Measurements from ENCODE around the gene CDC42BPA.

Gene CDC42BPA

GRCh38 chr1:226967665-226968064 lies 350.6 kb downstream of the CDC42BPA start:
- H3K27me3 ChIP-seq (ENCODE audit: control insufficient read depth, insufficient read depth, low read length) = no peaks in the 10 kb centered on the region
- no peak overlapping the region for H3K27ac ChIP-seq (ENCODE audit: low read depth, low read length)
- no peaks in the 10 kb centered on the region for H3K4me1 ChIP-seq (ENCODE audit: control insufficient read depth, insufficient read depth, low read length)
- H3K9ac ChIP-seq (ENCODE audit: low read depth, low read length) = no peak overlapping the region
- H3K4me3 ChIP-seq (ENCODE audit: low read depth, low read length) = no peak overlapping the region
- no peaks in the 10 kb centered on the region; the same call in 1 of the 2 replicates for H3K9me3 ChIP-seq (ENCODE audit: control insufficient read depth, insufficient read depth, low read length)
- H3K36me3 ChIP-seq (ENCODE audit: control insufficient read depth, insufficient read depth, low read length) = peaks cover 9% of the 10 kb centered on the region

DNA sequence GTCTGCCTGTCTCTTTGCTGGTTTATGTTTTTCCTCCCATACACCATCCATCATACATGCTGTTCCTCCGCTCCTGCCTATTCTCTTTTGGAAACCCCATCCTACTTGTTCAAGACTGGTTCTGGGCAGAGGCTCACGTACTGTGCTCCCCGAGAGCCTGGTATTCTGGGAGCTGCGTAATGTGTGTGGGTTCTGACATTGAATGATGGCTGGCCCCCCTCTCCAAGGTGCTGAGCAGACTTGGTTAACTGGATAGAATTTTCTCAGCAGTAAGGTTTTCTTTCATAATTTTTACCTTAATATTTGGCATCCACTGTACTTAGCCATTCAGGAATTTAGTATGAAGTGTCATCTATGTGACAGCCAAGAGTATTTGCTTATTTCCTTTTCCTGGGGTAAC lies 351.6 kb downstream of the CDC42BPA start:
- Histone ChIP-seq H3K36me3 (ENCODE audit: control insufficient read depth, insufficient read depth, low read length) (peaks cover 9% of the 10 kb centered on the region), H3K9ac (ENCODE audit: low read depth, low read length) (no peak overlapping the region), H3K27ac (ENCODE audit: low read depth, low read length) (no peak overlapping the region), H3K4me3 (ENCODE audit: low read depth, low read length) (no peak overlapping the region), H3K27me3 (ENCODE audit: control insufficient read depth, insufficient read depth, low read length) (no peaks in the 10 kb centered on the region), H3K4me1 (ENCODE audit: control insufficient read depth, insufficient read depth, low read length) (no peaks in the 10 kb centered on the region), H3K9me3 (ENCODE audit: control insufficient read depth, insufficient read depth, low read length) (no peaks in the 10 kb centered on the region; the same call in 1 of the 2 replicates)

GRCh38 chr1:226965581-226966440 lies 352.5 kb downstream of the CDC42BPA start:
- Histone ChIP-seq H3K4me1 (ENCODE audit: control insufficient read depth, insufficient read depth, low read length) (no peaks in the 10 kb centered on the region), H3K36me3 (ENCODE audit: control insufficient read depth, insufficient read depth, low read length) (peaks cover 9% of the 10 kb centered on the region), H3K9ac (ENCODE audit: low read depth, low read length) (no peak overlapping the region), H3K27ac (ENCODE audit: low read depth, low read length) (no peak overlapping the region), H3K9me3 (ENCODE audit: control insufficient read depth, insufficient read depth, low read length) (no peaks in the 10 kb centered on the region; the same call in 1 of the 2 replicates), H3K4me3 (ENCODE audit: low read depth, low read length) (no peak overlapping the region), H3K27me3 (ENCODE audit: control insufficient read depth, insufficient read depth, low read length) (no peaks in the 10 kb centered on the region)

DNA sequence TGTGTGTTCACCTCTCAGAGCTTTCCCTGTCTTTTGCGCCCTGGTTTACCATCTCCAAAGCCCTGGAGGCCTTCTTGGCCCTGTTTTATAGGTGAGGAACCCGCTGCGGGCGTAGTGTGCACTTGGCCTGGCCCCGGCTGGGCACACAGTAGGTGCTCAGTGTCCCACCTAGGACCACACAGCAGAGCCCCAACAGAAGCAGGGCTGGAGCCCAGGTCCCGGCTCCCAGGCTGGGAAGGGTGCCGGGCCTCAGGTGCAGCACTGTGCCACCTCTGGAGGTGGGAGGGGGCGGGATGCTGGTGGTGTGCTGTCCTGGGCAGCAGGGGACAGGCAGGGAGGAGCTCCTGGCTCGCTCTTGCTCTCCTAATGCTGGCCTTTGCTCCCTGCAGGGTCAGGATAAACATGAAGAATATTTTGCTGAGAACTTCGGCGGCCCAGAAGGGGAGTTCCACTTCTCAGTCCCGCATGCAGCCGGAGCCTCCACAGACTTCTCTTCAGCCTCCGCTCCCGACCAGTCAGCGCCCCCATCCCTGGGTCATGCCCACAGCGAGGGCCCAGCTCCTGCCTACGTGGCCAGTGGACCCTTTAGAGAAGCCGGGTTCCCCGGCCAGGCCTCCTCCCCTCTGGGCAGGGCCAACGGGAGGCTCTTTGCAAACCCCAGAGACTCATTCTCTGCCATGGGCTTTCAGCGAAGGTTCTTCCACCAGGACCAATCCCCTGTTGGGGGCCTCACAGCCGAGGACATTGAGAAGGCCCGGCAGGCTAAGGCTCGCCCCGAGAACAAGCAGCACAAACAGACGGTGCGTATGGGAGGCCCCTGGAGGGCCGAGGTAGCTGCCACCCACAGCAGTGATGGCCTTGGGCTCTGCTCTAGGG lies 353.4 kb downstream of the CDC42BPA start:
- no peaks in the 10 kb centered on the region for H3K9me3 ChIP-seq (ENCODE audit: control insufficient read depth, insufficient read depth, low read length)
- no peaks in the 10 kb centered on the region for H3K27me3 ChIP-seq (ENCODE audit: control insufficient read depth, insufficient read depth, low read length)
- no peaks in the 10 kb centered on the region for H3K4me1 ChIP-seq (ENCODE audit: control insufficient read depth, insufficient read depth, low read length)
- no peak overlapping the region for H3K9ac ChIP-seq (ENCODE audit: low read depth, low read length)
- peaks cover 4% of the 10 kb centered on the region; the same call in 1 of the 2 replicates for H3K36me3 ChIP-seq (ENCODE audit: control insufficient read depth, insufficient read depth, low read length)
- no peak overlapping the region for H3K27ac ChIP-seq (ENCODE audit: low read depth, low read length)
- no peak overlapping the region for H3K4me3 ChIP-seq (ENCODE audit: low read depth, low read length)

DNA sequence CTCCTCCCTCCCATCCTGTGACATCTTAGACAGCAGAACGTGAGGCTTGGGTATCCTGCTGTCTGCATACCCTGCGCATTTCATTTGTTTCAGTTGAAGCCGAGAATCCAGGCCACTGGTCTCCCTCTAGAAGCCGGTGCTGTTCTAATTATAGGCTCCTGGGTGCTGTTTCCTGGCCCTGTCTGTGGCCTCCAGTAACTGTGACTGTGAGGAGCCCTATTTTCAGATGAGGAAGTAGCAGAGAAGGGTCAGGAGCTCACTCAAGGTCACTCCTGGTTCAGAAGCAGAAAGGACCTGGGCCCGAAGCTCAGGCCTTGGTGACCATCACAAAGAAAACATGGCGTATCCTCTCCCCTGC lies 354.2 kb downstream of the CDC42BPA start:
- H3K9me3 ChIP-seq (ENCODE audit: control insufficient read depth, insufficient read depth, low read length) = no peaks in the 10 kb centered on the region
- H3K27ac ChIP-seq (ENCODE audit: low read depth, low read length) = no peak overlapping the region
- H3K4me1 ChIP-seq (ENCODE audit: control insufficient read depth, insufficient read depth, low read length) = no peaks in the 10 kb centered on the region

GRCh38 chr1:226962421-226963391 lies 355.6 kb downstream of the CDC42BPA start:
- H3K4me1 ChIP-seq (ENCODE audit: control insufficient read depth, insufficient read depth, low read length) = no peaks in the 10 kb centered on the region
- H3K9ac ChIP-seq (ENCODE audit: low read depth, low read length) = no peak overlapping the region
- no peak overlapping the region for H3K4me3 ChIP-seq (ENCODE audit: low read depth, low read length)
- no peaks in the 10 kb centered on the region for H3K9me3 ChIP-seq (ENCODE audit: control insufficient read depth, insufficient read depth, low read length)
- peaks cover 4% of the 10 kb centered on the region; the same call in 1 of the 2 replicates for H3K36me3 ChIP-seq (ENCODE audit: control insufficient read depth, insufficient read depth, low read length)
- H3K27ac ChIP-seq (ENCODE audit: low read depth, low read length) = no peak overlapping the region
- H3K27me3 ChIP-seq (ENCODE audit: control insufficient read depth, insufficient read depth, low read length) = no peaks in the 10 kb centered on the region

More for the DNA sequence above, 354.2 kb downstream of the CDC42BPA start:
- no peaks in the 10 kb centered on the region for H3K27me3 ChIP-seq (ENCODE audit: control insufficient read depth, insufficient read depth, low read length)
- no peak overlapping the region for H3K9ac ChIP-seq (ENCODE audit: low read depth, low read length)
- H3K4me3 ChIP-seq (ENCODE audit: low read depth, low read length) = no peak overlapping the region
- H3K36me3 ChIP-seq (ENCODE audit: control insufficient read depth, insufficient read depth, low read length) = peaks cover 4% of the 10 kb centered on the region; the same call in 1 of the 2 replicates

DNA sequence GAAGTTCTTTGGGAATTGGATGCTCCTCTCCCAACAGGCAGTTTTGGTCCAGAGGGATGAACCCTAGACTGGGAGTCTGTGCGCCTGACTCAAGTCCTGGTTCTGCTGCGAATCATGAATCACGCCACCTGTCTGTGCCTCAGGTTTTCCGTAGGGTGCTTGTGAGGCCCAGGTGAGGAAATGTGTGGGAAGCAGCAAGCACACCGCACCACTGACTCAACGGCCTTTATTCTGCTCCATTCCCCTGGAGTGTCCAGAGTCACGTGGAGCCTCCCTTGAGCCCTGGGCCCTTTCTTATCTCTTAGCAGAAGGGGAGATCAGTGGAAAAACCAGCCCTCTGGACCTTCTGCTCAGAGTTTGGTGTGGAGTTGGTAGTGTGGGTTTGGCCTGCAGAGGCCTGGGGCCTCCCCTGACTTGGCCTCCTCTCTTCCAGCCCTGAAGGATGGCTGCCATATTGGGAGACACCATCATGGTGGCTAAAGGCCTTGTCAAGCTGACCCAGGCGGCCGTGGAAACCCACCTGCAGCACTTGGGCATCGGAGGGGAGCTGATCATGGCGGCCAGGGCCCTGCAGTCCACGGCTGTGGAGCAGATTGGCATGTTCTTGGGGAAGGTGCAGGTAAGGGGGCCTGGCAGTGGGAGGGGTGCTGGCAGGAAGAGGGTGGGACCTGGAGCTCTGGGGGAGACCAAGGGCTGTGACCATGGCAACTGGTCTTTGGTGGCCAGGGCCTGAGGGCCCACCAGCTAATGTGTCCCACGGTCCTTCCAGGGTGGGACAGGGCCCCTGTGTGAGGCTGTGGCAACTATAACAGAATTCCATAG lies 357.1 kb downstream of the CDC42BPA start:
- no peak overlapping the region for H3K4me3 ChIP-seq (ENCODE audit: low read depth, low read length)
- no peaks in the 10 kb centered on the region for H3K27me3 ChIP-seq (ENCODE audit: control insufficient read depth, insufficient read depth, low read length)
- no peak overlapping the region for H3K9ac ChIP-seq (ENCODE audit: low read depth, low read length)
- H3K4me1 ChIP-seq (ENCODE audit: control insufficient read depth, insufficient read depth, low read length) = no peaks in the 10 kb centered on the region
- H3K27ac ChIP-seq (ENCODE audit: low read depth, low read length) = no peak overlapping the region
- H3K36me3 ChIP-seq (ENCODE audit: control insufficient read depth, insufficient read depth, low read length) = peaks cover 4% of the 10 kb centered on the region; the same call in 1 of the 2 replicates
- no peaks in the 10 kb centered on the region for H3K9me3 ChIP-seq (ENCODE audit: control insufficient read depth, insufficient read depth, low read length)

DNA sequence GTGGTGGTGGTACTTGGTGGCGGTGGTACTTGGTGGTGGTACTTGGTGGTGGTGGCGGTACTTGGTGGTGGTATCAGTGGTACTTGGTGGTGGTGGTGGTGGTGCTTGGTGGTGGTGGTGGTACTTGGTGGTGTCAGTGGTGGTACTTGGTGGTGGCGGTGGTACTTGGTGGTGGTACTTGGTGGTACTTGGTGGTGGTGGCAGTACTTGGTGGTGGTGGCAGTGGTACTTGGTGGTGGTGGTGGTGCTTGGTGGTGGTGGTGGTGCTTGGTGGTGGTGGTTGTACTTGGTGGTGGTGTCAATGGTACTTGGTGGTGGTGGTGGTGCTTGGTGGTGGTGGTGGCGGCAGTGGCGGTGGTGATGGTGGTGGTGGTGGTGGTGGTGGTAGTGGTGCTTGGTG lies 358.0 kb downstream of the CDC42BPA start:
- no peak overlapping the region for H3K27ac ChIP-seq (ENCODE audit: low read depth, low read length)
- no peaks in the 10 kb centered on the region; the same call in 1 of the 2 replicates for H3K9me3 ChIP-seq (ENCODE audit: control insufficient read depth, insufficient read depth, low read length)
- H3K4me1 ChIP-seq (ENCODE audit: control insufficient read depth, insufficient read depth, low read length) = no peaks in the 10 kb centered on the region
- no peak overlapping the region for H3K4me3 ChIP-seq (ENCODE audit: low read depth, low read length)
- H3K9ac ChIP-seq (ENCODE audit: low read depth, low read length) = no peak overlapping the region
- no peaks in the 10 kb centered on the region for H3K27me3 ChIP-seq (ENCODE audit: control insufficient read depth, insufficient read depth, low read length)
- peaks cover 3% of the 10 kb centered on the region; the same call in 1 of the 2 replicates for H3K36me3 ChIP-seq (ENCODE audit: control insufficient read depth, insufficient read depth, low read length)

- Histone ChIP-seq H3K27me3 (ENCODE audit: control insufficient read depth, insufficient read depth, low read length) (no peaks in the 10 kb centered on the region), H3K36me3 (ENCODE audit: control insufficient read depth, insufficient read depth, low read length) (no peaks in the 10 kb centered on the region), H3K9me3 (ENCODE audit: control insufficient read depth, insufficient read depth, low read length) (no peaks in the 10 kb centered on the region; the same call in 1 of the 2 replicates), H3K27ac (ENCODE audit: low read depth, low read length) (no peak overlapping the region), H3K4me1 (ENCODE audit: control insufficient read depth, insufficient read depth, low read length) (no peaks in the 10 kb centered on the region; the same call in 1 of the 2 replicates), H3K4me3 (ENCODE audit: low read depth, low read length) (no peak overlapping the region), H3K9ac (ENCODE audit: low read depth, low read length) (no peak overlapping the region)
These were observed 360.0 kb downstream of the CDC42BPA start for GRCh38 chr1:226958300-226958699.

Measured in HUES48 (cell line).